Adrenal gland (tissue), 12 donors: ENCODE data around the gene HHIP. TPM values are rescaled to one million over a fixed set of nuclear protein-coding genes. Genes with fewer than 3 reads are reported as not detected.

Experiments
- DNase-seq, 7 donors: peaks; one replicate each; pipeline ENCODE4 v3.0.0-alpha.2; 2019 to 2020
- H3K27ac ChIP-seq, 5 donors: fragments of 200-600 bp; sonication (generic) in 4 of 5; 1 replicate in 3 of 5; 2 replicates in 2 of 5; pipeline versions ENCODE4 v1.5.1 to v1.8.0; 2016 to 2020; ENCODE audit warnings: mild to moderate bottlenecking in 1 of 5
- H3K27me3 ChIP-seq: fragments of 200-600 bp; 2 replicates; pipeline ENCODE4 v1.8.0; 2021
- H3K36me3 ChIP-seq, 2 donors: fragments of 200-600 bp; replicated peaks in 1 of 2; 1 replicate in 1 of 2; 2 replicates in 1 of 2; pipeline versions ENCODE4 v1.5.1 to v1.8.0; 2018 to 2022
- H3K4me1 ChIP-seq, 2 donors: fragments of 200-600 bp; replicated peaks in 1 of 2; 1 replicate in 1 of 2; 2 replicates in 1 of 2; pipeline versions ENCODE4 v1.5.1 to v1.8.0; 2018 to 2021
- H3K4me3 ChIP-seq, 4 donors: fragments of 200-600 bp; sonication (generic) in 3 of 4; one replicate each; pipeline ENCODE4 v1.5.1; 2016 to 2018
- H3K9me3 ChIP-seq, 3 donors: fragments of 200-600 bp; sonication (generic) in 1 of 3; replicated peaks in 1 of 3; 1 replicate in 2 of 3; 2 replicates in 1 of 3; pipeline versions ENCODE4 v1.5.1 to v1.8.0; 2016 to 2021
- CTCF ChIP-seq, 6 experiments: fragments of 450-650 bp in 4 of 6; fragments of 200-600 bp in 2 of 6; sonication (generic) in 1 of 6; IDR thresholded peaks; 1 replicate in 5 of 6; 2 replicates in 1 of 6; pipeline versions ENCODE4 v1.5.1 to v1.8.0; 2016 to 2021; ENCODE audit warnings: antibody characterized with exemption in 6 of 6, mild to moderate bottlenecking in 2 of 6, moderate library complexity in 1 of 6
- POLR2A ChIP-seq, 2 donors: fragments of 450-650 bp; IDR thresholded peaks; one replicate each; pipeline ENCODE4 v1.6.1; 2017; ENCODE audit warnings: antibody characterized with exemption in 2 of 2, mild to moderate bottlenecking in 2 of 2, moderate library complexity in 1 of 2
- WGBS, 4 donors: extraction: QIAGEN DNeasy Blood & Tissue Kit in 2 of 4; methylation state at CpG; one replicate each; pipeline versions ENCODE4 v1.1.5 to v1.1.7; 2013 to 2017; 5-methylcytosine and 5-hydroxymethylcytosine counted together
- intact Hi-C, 2 donors: fragments of 100-400 bp; cut with DNase I; formaldehyde crosslinking; loops; one replicate each; pipeline versions ENCODE4 v1.14.1 to v1.15.0; 2022 to 2023
- polyA plus RNA-seq, 3 donors: library from polyadenylated mRNA; stranded (reverse); fragments of 200-250 nt in 2 of 3; fragments of 350-450 nt in 1 of 3; fragmentation: Illumina TruSeq in 1 of 3; extraction: RNeasy Lipid Tissue Mini Kit (QIAGEN cat#74804) in 1 of 3; gene quantifications; one replicate each; pipeline ENCODE4 v1.2.3, GENCODE V29; 2013 to 2014
- total RNA-seq, 9 donors: library from RNA; depleted of rRNA in 4 of 9; stranded (reverse); fragments of >200 nt in 4 of 9; fragments of 120-200 nt in 1 of 9; fragmentation: NEBNext Ultra II Directional in 1 of 9; extraction: Animal tissue kit (Norgen Biotek cat#: 25700) in 1 of 9; gene quantifications; one replicate each; pipeline versions ENCODE4 v1.1.0 to v1.2.4, GENCODE V29; 2013 to 2023
- donor health status: healthy with polysubstance abuse.
- donor health status: Bipolar disorder and iron deficiency.
- donor health status: DM: yes; HTN: yes; CAD: no.
- donor health status: DM: no; HTN: no; CAD: no.
- donor health status: DM: no; HTN: no; CAD: no.
- donor health status: DM: yes; HTN: yes; CAD: no.

The HHIP gene
- total and polyA plus RNA-seq, 12 donors: 2.1 to 169 (median 9.2) TPM

GRCh38 chr4:144645102-144645630 lies 790 bp upstream of the HHIP start:
- WGBS, 4 donors: 3 to 29% (median 23%) methylated on average over 5 to 29 of the region's 29 CpGs
- peaks cover 0 to 18% of the 10 kb centered on the region in 2 donors for H3K4me1 ChIP-seq

GRCh38 chr4:144646523-144647094 lies 653 bp downstream of the HHIP start:
- H3K27me3 ChIP-seq: peaks cover 20% of the 10 kb centered on the region

More at GRCh38 chr4:144645102-144645630, 790 bp upstream of the HHIP start:
- peak in 2 of 7 donors; percentile 8 to 39 for DNase-seq
- Histone ChIP-seq H3K27ac (peak overlapping the region in 2 of 5 donors; percentile 23 to 69), H3K27me3 (peaks cover 20% of the 10 kb centered on the region), H3K4me3 (peak overlapping the region in 1 of 4 donors; percentile 63), H3K36me3 (no peaks in the 10 kb centered on the region), H3K9me3 (no peaks in the 10 kb centered on the region)
- TF ChIP-seq CTCF (IDR thresholded peaks at IDR 0.05): no peak
- TF ChIP-seq POLR2A (IDR thresholded peaks at IDR 0.05): no peak
- intact Hi-C loops: no loop called here

GRCh38 chr4:144647095-144647561 lies 1.2 kb downstream of the HHIP start:
- Histone ChIP-seq H3K4me3 (peak overlapping the region in 2 of 4 donors; percentile 3 to 63), H3K4me1 (peaks cover 0 to 18% of the 10 kb centered on the region in 2 donors), H3K9me3 (no peaks in the 10 kb centered on the region), H3K27me3 (peaks cover 20% of the 10 kb centered on the region), H3K27ac (no peak overlapping the region), H3K36me3 (no peaks in the 10 kb centered on the region)
- intact Hi-C loops: no loop called here
- 2 to 5% (median 3%) methylated on average over 13 to 20 of the region's 20 CpGs for WGBS, 4 donors
- no peak for DNase-seq
- TF ChIP-seq POLR2A (IDR thresholded peaks at IDR 0.05) (no peak), CTCF (IDR thresholded peaks at IDR 0.05) (no peak)

More at GRCh38 chr4:144646523-144647094, 653 bp downstream of the HHIP start:
- H3K36me3 ChIP-seq: no peaks in the 10 kb centered on the region
- peaks cover 0 to 18% of the 10 kb centered on the region in 2 donors for H3K4me1 ChIP-seq
- intact Hi-C loops: no loop called here
- no peaks in the 10 kb centered on the region for H3K9me3 ChIP-seq
- 2 to 3% (median 3%) methylated on average over 18 to 22 of the region's 22 CpGs for WGBS, 4 donors
- TF ChIP-seq POLR2A (IDR thresholded peaks at IDR 0.05) (no peak), CTCF (IDR thresholded peaks at IDR 0.05) (no peak)
- peak in 1 of 7 donors; percentile 11 for DNase-seq
- peak overlapping the region in 1 of 5 donors; percentile 69 for H3K27ac ChIP-seq
- peak overlapping the region in 2 of 4 donors; percentile 22 to 63 for H3K4me3 ChIP-seq

- 15 to 27% (median 20%) methylated on average over 4 of the region's 4 CpGs for WGBS, 4 donors
- no peaks in the 10 kb centered on the region for H3K36me3 ChIP-seq
- intact Hi-C loops: no loop called here
- no peak for DNase-seq
- TF ChIP-seq CTCF (IDR thresholded peaks at IDR 0.05) (no peak), POLR2A (IDR thresholded peaks at IDR 0.05) (no peak)
- no peak overlapping the region for H3K27ac ChIP-seq
- H3K4me3 ChIP-seq: no peak overlapping the region
- peaks cover 0 to 18% of the 10 kb centered on the region in 2 donors for H3K4me1 ChIP-seq
- H3K27me3 ChIP-seq: peaks cover 20% of the 10 kb centered on the region
- no peaks in the 10 kb centered on the region for H3K9me3 ChIP-seq
Observed at GRCh38 chr4:144647590-144647989, 1.6 kb downstream of the HHIP start.
